ENCODE results near the gene ABHD2.
A peak's percentile ranks its signal among the peaks of the same experiment; 100 is the strongest.

ABHD2 gene

DNA sequence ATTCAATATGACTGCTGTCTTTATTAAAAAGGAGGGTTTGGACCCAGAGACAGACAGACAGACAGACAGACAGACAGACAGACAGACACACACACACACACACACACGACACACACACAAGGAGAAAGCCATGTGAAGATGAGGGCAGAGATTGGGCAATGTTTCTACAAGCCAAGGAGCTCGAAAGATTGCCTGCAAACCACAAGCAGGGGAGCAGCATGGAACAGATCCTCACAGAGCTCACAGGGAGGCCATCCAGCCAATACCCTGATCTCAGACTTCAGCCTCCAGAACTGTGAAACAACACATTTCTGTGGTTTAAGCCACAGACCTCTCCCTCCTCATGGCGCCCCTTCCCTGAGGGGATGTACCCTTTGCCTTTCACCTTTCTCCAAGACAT lies 35.8 kb upstream of the ABHD2 start:
- ATAC-seq (ENCODE audit: insufficient read depth, low read depth) (peak; percentile 53), DNase-seq (peak; percentile 20)
- H3K9ac ChIP-seq (ENCODE audit: low read depth, low read length), result no peak overlapping the region
- H3K79me2 ChIP-seq (ENCODE audit: insufficient read depth, low read length), result no peaks in the 10 kb centered on the region
- H4K20me1 ChIP-seq (ENCODE audit: insufficient read depth, low read length), result no peaks in the 10 kb centered on the region
- no peaks in the 10 kb centered on the region for H3K36me3 ChIP-seq (ENCODE audit: insufficient read depth, low read length)
- no peak overlapping the region for H3K4me2 ChIP-seq (ENCODE audit: insufficient read depth, low read length)
- H3K4me3 ChIP-seq (ENCODE audit: low read depth in 1 of 2, low read length in 2 of 2), result no peak overlapping the region
- TF ChIP-seq, protein P1, sequence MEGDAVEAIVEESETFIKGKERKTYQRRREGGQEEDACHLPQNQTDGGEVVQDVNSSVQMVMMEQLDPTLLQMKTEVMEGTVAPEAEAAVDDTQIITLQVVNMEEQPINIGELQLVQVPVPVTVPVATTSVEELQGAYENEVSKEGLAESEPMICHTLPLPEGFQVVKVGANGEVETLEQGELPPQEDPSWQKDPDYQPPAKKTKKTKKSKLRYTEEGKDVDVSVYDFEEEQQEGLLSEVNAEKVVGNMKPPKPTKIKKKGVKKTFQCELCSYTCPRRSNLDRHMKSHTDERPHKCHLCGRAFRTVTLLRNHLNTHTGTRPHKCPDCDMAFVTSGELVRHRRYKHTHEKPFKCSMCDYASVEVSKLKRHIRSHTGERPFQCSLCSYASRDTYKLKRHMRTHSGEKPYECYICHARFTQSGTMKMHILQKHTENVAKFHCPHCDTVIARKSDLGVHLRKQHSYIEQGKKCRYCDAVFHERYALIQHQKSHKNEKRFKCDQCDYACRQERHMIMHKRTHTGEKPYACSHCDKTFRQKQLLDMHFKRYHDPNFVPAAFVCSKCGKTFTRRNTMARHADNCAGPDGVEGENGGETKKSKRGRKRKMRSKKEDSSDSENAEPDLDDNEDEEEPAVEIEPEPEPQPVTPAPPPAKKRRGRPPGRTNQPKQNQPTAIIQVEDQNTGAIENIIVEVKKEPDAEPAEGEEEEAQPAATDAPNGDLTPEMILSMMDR (IDR thresholded peaks at IDR 0.05; ENCODE audit: borderline replicate concordance, extremely low read depth, low read length, poor library complexity, severe bottlenecking), result no peak
- no peak for TF ChIP-seq EZH2 (IDR thresholded peaks at IDR 0.05; ENCODE audit: borderline replicate concordance, low read depth, low read length, severe bottlenecking)
- H3K9me3 ChIP-seq (ENCODE audit: insufficient read depth, low read length, severe bottlenecking), result no peaks in the 10 kb centered on the region
- no peaks in the 10 kb centered on the region for H3K4me1 ChIP-seq (ENCODE audit: insufficient read depth, low read length)
- no peaks in the 10 kb centered on the region for H3K27me3 ChIP-seq (ENCODE audit: insufficient read depth, low read length, poor library complexity)
- H2AFZ ChIP-seq (ENCODE audit: low read depth, low read length), result no peak overlapping the region
- no peak overlapping the region for H3K27ac ChIP-seq (ENCODE audit: low read length)

DNA sequence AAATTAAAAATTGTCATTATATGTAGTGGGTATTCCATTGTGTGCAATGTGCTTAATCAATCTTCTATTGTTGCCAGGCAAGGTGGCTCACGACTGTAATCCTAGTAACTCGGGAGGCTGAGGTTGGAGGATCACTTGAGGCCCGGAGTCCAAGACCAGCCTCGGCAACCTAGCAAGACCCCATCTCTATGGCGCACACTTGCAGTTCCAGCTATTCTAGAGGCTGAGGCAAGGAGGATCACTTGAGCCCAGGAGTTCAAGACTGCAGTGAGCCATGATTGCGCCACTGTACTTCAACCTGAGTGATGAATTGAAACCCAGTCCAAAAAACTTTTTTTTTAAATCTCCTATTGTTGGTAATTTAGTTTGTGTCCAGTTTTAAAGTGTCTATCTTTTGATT lies 33.4 kb upstream of the ABHD2 start:
- Histone ChIP-seq H2AFZ (ENCODE audit: low read depth, low read length) (no peak overlapping the region), H3K27ac (ENCODE audit: low read length) (no peak overlapping the region), H3K4me1 (ENCODE audit: insufficient read depth, low read length) (no peaks in the 10 kb centered on the region), H3K9ac (ENCODE audit: low read depth, low read length) (no peak overlapping the region), H3K4me2 (ENCODE audit: insufficient read depth, low read length) (no peak overlapping the region), H3K4me3 (ENCODE audit: low read depth in 1 of 2, low read length in 2 of 2) (no peak overlapping the region), H3K79me2 (ENCODE audit: insufficient read depth, low read length) (no peaks in the 10 kb centered on the region), H3K36me3 (ENCODE audit: insufficient read depth, low read length) (no peaks in the 10 kb centered on the region), H3K27me3 (ENCODE audit: insufficient read depth, low read length, poor library complexity) (peaks cover 3% of the 10 kb centered on the region), H3K9me3 (ENCODE audit: insufficient read depth, low read length, severe bottlenecking) (no peaks in the 10 kb centered on the region), H4K20me1 (ENCODE audit: insufficient read depth, low read length) (no peaks in the 10 kb centered on the region)
- no peak for DNase-seq
- ATAC-seq (ENCODE audit: insufficient read depth, low read depth), result no peak
- TF ChIP-seq, protein P1 (IDR thresholded peaks at IDR 0.05; ENCODE audit: borderline replicate concordance, extremely low read depth, low read length, poor library complexity, severe bottlenecking), result no peak
- TF ChIP-seq EZH2 (IDR thresholded peaks at IDR 0.05; ENCODE audit: borderline replicate concordance, low read depth, low read length, severe bottlenecking), result no peak

DNA sequence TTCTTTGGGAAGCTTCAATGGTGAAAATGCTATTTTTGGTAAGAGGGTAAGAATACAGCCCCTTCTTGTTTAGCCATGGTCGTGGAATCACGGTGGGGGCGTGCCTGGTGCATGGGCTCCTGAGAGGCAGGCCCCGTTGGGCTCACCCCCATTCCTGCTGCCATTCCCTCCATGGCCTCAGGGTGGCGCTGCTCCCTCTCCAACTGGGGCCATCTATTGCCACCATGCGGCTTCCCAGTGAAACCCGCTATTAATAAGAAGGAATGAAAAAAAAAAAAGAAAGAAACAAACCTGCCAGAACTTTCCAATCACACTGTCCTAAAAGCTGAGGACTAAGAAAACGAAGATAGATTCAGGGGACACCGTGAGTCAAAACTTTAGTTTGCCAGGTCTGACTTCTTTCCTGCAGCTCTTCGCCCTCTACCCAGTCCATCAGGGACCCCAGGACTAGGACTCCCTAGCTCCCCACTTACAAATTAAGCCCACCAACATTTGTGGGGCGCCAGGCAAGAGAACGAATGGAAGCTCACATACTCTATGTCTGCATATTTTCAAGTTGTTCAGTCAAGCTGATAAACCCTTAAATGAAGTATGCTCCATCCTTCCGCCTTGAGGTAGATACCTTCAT lies 30.6 kb upstream of the ABHD2 start:
- no peak overlapping the region for H3K4me2 ChIP-seq (ENCODE audit: insufficient read depth, low read length)
- DNase-seq, result peak; percentile 70
- no peak overlapping the region for H3K4me3 ChIP-seq (ENCODE audit: low read depth in 1 of 2, low read length in 2 of 2)
- no peaks in the 10 kb centered on the region for H3K36me3 ChIP-seq (ENCODE audit: insufficient read depth, low read length)
- H4K20me1 ChIP-seq (ENCODE audit: insufficient read depth, low read length), result no peaks in the 10 kb centered on the region
- no peak overlapping the region for H2AFZ ChIP-seq (ENCODE audit: low read depth, low read length)
- TF ChIP-seq, protein P1 (IDR thresholded peaks at IDR 0.05; ENCODE audit: borderline replicate concordance, extremely low read depth, low read length, poor library complexity, severe bottlenecking), result peak; percentile 86
- no peak for TF ChIP-seq EZH2 (IDR thresholded peaks at IDR 0.05; ENCODE audit: borderline replicate concordance, low read depth, low read length, severe bottlenecking)
- no peaks in the 10 kb centered on the region for H3K4me1 ChIP-seq (ENCODE audit: insufficient read depth, low read length)
- ATAC-seq (ENCODE audit: insufficient read depth, low read depth), result peak; percentile 77
- H3K27me3 ChIP-seq (ENCODE audit: insufficient read depth, low read length, poor library complexity), result peaks cover 3% of the 10 kb centered on the region
- no peaks in the 10 kb centered on the region for H3K79me2 ChIP-seq (ENCODE audit: insufficient read depth, low read length)
- no peak overlapping the region for H3K27ac ChIP-seq (ENCODE audit: low read length)
- H3K9me3 ChIP-seq (ENCODE audit: insufficient read depth, low read length, severe bottlenecking), result no peaks in the 10 kb centered on the region
- H3K9ac ChIP-seq (ENCODE audit: low read depth, low read length), result no peak overlapping the region

All from DND-41 (cell line).